HL-60 (cell line): ENCODE data around the gene CAMSAP3.

Source experiments
- DNase-seq, 2 experiments: peaks; one replicate each; pipeline ENCODE4 v3.0.0-alpha.2; 2010 to 2020; ENCODE audit warnings: low read depth in 1 of 2, low spot score in 1 of 2
- H3K27ac ChIP-seq: fragments of 250-450 bp; sonication (Bioruptor Pico); replicated peaks from 2 replicates; pipeline ENCODE4 v1.5.1; 2020; ENCODE audit warnings: mild to moderate bottlenecking, moderate library complexity
- H3K27me3 ChIP-seq: fragments of 250-450 bp; sonication (Bioruptor Pico); 2 replicates; pipeline ENCODE4 v1.5.1; 2021; ENCODE audit warnings: mild to moderate bottlenecking, moderate library complexity; ENCODE audit not compliant: insufficient read depth, poor library complexity, severe bottlenecking
- H3K4me3 ChIP-seq: replicated peaks from 2 replicates; pipeline ENCODE4 v1.5.1; 2011; ENCODE audit warnings: mild to moderate bottlenecking, control low read depth, low read length; ENCODE audit not compliant: insufficient read depth
- CTCF ChIP-seq: IDR thresholded peaks from one replicate; pipeline ENCODE4 v1.5.1; 2011; ENCODE audit warnings: low read length, control low read depth, inconsistent platforms; ENCODE audit not compliant: insufficient read depth
- GABPA ChIP-seq: IDR thresholded peaks from 2 replicates; pipeline ENCODE4 v1.6.1; 2012; ENCODE audit warnings: low read depth
- POLR2AphosphoS5 ChIP-seq: IDR thresholded peaks from 2 replicates; pipeline ENCODE4 v1.6.1; 2012; ENCODE audit warnings: low read depth
- REST ChIP-seq: IDR thresholded peaks from 2 replicates; pipeline ENCODE4 v1.6.1; 2012; ENCODE audit warnings: low read depth; ENCODE audit not compliant: insufficient replicate concordance
- SPI1 ChIP-seq: IDR thresholded peaks from 2 replicates; pipeline ENCODE4 v1.6.1; 2012; ENCODE audit warnings: low read depth, mild to moderate bottlenecking, borderline replicate concordance

The CAMSAP3 gene

GRCh38 chr19:7579182-7579581, 16.5 kb upstream of the CAMSAP3 start:
- Histone ChIP-seq H3K4me3 (no peak overlapping the region), H3K27me3 (no peaks in the 10 kb centered on the region), H3K27ac (no peak overlapping the region)
- DNase-seq, result no peak
- no peak for TF ChIP-seq CTCF
- TF ChIP-seq POLR2AphosphoS5, result no peak

- H3K27ac ChIP-seq, result no peak overlapping the region
These were observed 13.2 kb upstream of the CAMSAP3 start for GRCh38 chr19:7582446-7582845.

GRCh38 chr19:7589822-7590221, 5.8 kb upstream of the CAMSAP3 start:
- no peak overlapping the region for H3K27ac ChIP-seq
- no peak for DNase-seq
- H3K27me3 ChIP-seq, result peaks cover 11% of the 10 kb centered on the region

More at GRCh38 chr19:7582446-7582845, 13.2 kb upstream of the CAMSAP3 start:
- no peak overlapping the region for H3K4me3 ChIP-seq
- DNase-seq, result no peak
- no peak for TF ChIP-seq GABPA
- no peak for TF ChIP-seq CTCF
- TF ChIP-seq SPI1, result no peak
- no peak for TF ChIP-seq REST
- no peak for TF ChIP-seq POLR2AphosphoS5
- H3K27me3 ChIP-seq, result no peaks in the 10 kb centered on the region

More at GRCh38 chr19:7589822-7590221, 5.8 kb upstream of the CAMSAP3 start:
- no peak overlapping the region for H3K4me3 ChIP-seq
- no peak for TF ChIP-seq REST
- no peak for TF ChIP-seq CTCF
- TF ChIP-seq SPI1, result no peak
- TF ChIP-seq POLR2AphosphoS5, result no peak
- TF ChIP-seq GABPA, result no peak
